HG02588 (cell line): ENCODE results near the gene NTPCR.
"Not testable (repeated sequence)": the region's sequence is repeated elsewhere in the genome, so short reads cannot be mapped to it uniquely, and the experiment has no call there.

Experiments
- ATAC-seq: cut with Tn5 transposase; IDR thresholded peaks from one replicate; pipeline ENCODE4 v1.9.1; 2021; ENCODE audit warnings: mild to moderate bottlenecking, moderate library complexity; ENCODE audit not compliant: unreplicated experiment

The NTPCR gene

DNA sequence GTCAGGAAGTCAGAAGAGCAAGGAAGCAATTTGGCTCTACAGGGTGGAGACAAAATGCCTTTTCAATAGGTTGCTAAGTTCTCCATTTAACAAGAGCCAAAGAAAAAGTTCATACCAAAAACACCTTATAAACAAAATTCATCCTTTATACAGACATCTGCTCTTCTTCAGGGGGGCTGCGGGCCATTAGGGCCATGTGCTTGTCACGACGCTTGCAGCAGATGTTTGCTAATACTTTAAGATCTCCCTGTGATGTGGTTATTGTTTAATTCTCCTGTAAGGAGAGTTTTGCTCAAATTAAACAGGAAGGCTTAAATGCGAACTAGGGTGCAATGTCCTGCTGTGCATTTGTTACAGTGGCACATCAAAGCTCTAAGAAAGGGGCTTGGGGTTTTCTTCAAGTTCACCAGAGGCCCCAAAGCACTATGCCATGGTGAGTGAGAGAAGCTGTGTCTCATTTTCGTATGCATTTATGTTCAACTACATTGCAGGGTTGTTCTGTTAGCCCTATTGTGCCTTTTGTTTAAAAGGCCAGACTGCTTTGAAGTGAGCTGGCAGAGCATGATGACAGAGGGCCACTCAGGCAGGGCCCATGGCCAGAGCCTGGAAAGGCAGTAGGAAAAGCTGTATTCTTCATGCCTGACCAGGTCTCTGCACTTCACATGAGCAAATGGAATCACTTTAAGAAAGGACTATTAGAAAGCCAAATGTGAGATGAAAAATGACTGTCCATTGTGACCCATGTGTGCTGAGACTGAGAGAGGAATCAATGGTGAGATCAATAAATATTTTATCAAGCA lies 24.8 kb upstream of the NTPCR start:
- ATAC-seq = no peak

DNA sequence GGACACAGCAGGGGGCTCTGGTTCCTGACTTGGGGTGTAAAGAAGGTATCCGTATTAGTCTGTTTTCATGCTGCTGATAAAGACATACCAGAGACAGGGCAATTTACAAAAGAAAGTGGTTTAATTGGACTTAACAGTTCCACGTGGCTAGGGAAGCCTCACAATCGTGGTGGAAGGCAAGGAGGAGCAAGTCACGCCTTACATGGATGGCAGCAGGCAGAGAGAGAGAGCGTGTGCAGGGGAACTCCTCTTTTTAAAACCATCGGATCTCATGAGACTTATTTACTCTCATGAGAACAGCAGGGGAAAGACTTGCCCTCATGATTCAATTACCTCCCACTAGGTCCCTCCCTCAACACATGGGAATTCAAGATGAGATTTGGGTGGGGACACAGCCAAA lies 23.2 kb upstream of the NTPCR start:
- not testable (repeated sequence) for ATAC-seq

DNA sequence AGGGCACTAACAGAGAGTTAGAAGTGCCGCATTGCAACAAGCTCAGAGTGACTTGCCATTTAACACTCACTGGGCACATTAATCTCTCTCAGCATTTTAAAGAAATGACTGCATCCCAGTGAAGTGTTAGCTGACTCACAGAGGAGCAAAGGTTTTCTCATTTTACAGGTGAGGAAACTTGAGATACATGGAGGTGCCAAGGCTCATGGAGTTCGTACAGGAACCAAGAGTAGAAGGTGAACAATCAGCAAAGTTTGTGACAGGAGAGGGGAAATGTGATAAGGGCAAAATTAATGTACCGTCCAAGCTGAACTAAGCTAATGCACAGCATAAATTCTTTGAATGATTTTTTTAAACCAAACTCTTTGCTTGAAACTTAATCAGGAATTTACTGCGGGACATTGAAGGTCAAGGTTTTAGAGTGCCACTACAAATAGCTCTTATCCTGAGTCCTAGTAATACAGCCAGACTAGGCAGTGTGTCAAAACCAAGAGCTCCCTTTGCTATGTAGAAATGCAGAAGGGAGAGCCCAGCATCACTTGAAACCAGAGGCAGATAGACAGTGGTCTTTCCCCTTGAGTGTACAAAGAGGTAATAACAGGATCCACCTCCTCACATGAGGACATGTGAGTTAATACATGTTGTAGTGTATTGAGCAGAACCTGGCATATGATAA lies 22.4 kb upstream of the NTPCR start:
- ATAC-seq = no peak

DNA sequence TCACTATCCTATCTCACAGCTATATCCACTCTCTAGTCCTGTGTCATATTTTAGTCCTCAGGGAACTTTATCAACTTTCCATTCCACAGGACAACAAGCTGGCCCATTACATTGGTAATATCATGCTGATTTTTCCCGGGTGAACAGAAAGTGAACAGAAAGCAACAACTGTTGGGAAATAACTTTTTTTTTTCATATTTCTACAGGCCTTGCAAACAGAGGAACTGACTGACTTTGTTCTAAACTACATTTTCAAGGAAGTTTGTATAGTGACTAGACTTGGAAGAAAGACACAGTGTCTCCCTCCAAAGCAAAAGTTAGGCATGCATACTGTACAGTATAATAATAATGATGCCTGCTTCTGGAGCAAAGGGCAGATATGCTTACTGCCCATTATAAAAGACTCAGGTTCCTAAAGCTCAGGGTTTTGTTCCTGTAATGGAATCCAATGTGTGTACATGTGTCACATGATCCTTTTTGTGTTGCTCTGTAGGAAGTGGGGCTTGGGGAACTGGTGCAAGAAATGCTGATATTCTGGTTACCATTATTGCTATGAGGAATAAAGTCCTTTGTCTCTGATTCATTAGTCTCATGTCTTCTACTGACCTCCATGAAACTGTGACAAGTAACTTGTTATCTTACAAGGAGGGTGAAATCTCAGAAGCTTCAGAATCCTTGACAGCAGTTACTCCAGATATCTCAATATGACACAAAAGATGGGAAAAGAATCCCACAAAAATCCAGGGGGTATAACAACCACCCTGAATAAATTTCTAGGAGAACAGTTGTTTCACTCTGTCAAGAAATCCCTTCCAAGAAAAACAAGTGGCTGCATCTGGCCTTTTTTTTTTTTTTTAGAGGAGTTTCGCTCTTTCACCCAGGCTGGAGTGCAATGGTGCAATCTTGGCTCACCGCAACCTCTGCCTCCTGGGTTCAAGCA lies 17.7 kb upstream of the NTPCR start:
- ATAC-seq = no peak

DNA sequence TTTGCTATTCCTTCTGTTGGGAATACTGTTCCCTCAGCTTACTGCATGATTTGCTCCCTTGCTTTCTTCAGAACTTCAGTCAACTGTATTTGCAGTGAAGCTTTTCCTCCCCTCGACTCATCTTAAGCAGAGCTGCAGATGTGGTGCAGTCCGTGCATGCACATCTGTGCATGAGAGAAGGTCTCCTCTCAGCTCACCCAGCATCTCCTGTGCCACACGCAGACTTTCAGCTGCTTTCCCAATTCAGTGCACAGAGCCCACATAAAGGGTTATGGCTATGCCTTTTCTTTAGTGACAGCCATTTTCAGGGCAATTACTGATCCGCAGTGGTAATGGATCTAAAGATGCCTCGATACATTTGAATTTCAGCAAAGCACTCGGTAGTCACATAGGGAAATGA lies 13.5 kb upstream of the NTPCR start:
- no peak for ATAC-seq

DNA sequence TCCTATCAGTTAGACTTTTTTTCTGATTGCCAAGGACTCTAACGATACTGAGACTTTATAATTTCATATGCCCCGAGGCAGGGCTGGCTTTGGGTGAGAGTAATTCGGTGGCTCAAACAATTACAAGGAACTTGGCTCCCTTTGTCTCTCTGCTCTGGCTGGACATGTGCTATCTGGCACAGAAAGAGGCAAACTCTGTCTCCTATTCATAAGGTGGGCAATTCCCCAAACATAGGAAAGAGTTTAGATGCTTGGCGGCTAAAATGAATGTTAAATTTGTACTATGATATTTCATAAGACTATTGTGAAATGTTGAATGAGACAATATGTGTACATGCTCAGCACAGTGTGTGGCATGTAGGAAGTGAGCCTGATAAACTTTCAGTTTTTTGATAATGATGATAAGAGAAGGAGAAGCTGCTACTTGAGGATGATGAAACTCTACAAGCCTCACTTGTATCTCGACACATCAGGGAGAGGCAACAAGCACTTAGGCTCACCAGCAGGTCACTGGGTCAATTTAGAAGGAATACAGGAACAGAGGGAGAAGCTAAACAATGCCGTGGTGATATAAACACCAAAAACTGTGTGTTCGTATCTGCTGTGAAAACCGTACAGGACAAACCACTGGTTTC lies 12.6 kb upstream of the NTPCR start:
- no peak for ATAC-seq

DNA sequence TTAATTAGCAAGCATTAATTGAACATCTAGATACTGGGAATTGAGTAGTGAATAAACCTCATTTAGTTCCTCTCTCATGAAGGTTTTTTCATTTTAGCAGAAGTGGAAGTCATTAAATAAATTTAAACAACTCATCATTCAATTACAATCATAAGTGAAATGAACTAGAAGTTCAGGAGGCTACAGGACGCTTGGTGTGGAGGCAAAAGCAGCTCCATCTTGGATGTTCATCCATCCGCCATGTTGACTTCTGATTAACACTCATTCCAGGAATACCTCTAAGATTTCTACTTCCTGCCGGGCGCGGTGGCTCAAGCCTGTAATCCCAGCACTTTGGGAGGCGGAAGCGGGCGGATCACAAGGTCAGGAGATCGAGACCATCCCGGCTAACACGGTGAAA lies 11.5 kb upstream of the NTPCR start:
- ATAC-seq = no peak

DNA sequence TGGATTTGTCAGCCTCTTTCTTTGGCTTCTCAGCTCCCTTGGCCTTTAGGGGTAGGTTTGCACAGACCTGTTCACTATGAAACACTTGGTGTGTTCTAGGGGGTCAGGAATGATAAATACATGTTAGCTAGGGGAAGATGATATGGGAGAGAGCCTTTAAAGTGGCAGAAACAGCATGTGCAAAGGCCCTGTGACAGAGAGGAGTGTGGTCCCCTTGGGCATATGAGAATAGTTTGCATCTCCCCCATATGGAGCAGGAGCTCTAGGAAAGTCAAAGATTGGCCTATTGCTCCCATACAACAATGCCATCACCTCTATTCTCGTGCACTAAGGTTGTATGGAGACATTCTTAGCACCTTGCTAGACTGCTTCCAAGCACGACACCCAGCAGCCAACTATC lies 10.7 kb upstream of the NTPCR start:
- no peak for ATAC-seq

DNA sequence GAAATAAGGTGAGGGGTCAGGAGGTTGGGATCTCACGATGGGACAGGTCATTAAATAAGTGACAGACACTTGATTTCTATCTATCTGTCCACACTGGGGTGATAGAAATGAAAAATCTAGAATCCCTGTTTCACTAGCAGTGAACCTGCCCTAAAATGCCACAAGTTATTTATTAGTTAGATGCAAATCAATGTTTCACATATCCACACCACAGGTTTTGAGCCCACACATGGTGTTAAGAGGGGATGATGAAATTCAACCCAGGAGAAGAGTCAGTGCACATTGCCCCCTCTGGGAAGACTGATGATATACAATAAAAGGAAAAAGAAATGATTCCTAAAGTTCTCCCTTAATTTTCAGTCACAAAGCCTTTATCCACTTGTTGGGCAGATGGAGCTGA lies 10.1 kb upstream of the NTPCR start:
- ATAC-seq = no peak

DNA sequence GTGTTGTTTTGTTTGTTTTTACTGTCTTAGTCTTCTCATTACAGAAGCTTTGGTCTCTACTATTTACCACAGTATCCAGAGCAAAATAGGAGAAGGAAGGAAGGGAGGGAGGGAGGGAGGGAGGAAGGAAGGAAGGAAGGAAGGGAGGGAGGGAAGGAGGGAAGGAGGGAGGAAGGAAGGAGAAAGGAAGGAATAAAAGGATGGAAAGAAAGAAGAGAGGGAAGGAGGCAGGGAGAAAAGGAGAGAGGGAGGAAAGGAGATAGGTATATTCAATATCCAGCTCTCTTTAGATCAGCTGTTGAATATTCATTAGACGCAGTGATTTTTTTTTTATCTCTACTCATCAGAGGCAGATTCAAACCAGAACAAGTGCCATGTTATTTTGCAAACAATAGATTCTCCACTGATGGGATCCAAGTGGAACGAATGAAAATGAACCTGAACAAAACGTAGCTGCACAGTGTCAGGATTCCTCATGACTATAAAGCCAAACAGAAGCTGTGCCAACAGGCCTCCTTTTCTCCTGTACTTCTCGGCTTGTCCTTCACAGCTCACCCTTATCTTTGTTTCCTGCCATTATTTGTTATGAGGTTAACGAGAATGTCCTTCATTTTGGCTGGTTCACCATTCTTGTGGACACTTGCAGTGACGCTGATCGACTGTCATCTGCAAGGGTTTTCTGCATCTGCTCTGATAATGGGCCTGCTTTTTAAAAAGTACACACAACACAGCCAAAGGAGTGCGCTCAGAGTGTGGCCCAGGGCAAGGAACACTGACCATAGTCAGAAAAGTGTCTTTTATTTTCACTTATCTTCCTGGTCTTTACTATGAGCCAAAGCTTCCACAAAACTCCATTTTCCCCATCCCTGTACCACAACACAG lies 7.8 kb upstream of the NTPCR start:
- no peak for ATAC-seq

DNA sequence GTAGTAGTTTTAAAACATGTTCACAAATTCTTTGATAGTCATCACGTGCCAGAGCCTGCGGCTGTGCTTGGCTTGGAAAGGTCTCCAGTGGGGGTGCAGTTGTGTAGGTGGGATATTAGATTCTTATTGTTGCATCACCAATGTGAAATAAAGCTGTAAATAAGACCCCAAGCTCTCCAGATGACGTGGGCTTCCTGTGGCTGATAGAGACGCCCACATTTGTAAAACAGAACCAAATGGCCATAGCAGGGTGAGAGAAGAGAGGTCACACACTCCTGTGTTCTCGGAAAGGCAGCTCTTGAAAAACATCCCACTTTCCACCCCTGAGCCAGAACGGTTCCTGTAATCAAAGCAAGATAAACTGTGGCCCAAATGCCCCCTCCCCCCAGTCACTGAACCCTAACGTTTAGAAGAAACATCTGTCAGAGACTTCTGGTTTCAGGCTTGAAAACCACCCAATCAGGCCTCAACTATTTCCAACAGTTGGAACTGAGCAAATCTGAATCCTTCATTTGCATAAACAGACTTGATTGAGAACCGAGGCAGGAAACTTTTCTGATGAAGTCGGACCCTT lies 6.6 kb upstream of the NTPCR start:
- no peak for ATAC-seq

DNA sequence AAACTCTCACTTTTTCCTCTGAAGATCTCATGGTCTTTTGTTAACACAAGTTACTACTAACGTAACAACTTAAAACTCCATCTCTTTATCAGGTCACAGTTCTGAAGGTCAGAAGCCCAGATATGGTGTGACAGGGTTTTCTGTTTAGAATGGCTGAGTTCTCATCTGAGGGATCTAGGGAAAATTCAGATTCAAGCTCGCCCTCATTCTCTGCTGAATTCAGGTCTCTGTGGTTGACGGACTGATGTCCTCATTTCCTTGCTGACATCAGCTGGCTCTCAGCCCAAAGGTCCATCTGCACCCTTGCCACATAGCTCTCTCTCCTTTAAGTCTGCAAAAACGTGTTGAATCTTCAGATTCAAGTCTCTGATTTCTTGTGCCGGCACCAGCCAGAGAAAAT lies 6.1 kb upstream of the NTPCR start:
- ATAC-seq = no peak

DNA sequence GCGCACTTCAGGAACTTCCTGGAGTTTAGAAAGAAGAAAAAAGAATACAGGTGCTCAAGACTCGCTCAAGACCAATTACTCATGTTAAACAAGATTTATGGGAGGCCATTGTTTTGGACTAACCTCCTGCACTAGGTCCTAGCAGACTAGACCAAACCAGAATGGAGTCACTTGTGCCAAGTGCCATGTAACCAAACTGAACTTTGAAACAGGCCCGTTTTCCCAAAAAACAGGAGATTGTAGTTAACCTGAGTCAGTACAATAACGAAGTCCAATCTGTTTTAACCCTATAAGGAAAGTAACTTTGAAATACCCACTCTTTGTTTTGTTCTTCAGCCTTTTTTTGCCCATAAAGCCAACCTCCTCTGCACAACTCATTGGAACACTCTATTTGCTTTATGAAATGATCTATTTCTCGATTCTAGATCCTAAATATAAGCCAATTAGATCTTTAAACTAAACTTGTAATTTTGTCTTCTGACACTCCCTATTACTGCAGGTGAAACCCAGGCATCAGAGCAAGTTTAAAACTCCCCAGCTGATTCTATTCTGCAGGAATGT lies 695 bp upstream of the NTPCR start:
- ATAC-seq = no peak

DNA sequence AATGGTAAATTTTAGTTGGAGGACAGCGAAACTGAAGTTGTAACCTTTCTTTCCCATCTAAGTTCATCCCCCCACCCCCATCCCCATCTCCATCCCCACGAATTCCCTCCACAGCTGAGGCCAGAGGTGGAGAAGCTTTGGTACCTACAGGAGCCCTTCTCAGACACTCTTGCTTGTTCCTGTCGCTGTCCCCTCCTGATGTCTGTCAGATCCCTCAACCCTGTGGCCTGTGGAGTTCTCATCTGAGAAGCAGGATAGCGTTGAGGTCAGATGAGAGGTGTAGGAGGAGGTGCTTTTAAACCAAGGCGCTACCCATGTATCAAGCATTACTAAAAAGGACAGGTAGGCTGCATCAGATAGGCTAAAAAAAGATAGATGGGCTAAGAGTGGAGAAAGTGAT lies 769 bp downstream of the NTPCR start:
- ATAC-seq = no peak

DNA sequence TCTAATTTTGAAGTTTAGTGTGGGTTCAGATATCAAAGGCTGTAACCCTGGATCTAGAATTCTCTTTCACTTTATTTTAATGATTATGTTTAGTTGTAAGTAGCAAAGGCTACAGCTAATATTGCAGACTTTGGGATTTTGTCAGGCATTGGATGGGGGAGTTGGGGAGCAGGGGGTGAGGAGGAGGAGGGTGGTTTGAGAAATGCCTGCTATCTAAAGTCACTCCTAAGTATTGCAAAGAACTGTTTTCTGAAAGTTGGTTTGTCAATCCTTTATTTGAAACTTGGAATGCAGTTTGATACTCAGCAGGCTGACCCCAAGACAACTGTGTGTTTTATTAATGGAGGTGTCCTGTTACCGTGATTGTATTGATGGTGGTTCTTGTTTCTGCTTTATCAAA lies 1.2 kb downstream of the NTPCR start:
- ATAC-seq = no peak

DNA sequence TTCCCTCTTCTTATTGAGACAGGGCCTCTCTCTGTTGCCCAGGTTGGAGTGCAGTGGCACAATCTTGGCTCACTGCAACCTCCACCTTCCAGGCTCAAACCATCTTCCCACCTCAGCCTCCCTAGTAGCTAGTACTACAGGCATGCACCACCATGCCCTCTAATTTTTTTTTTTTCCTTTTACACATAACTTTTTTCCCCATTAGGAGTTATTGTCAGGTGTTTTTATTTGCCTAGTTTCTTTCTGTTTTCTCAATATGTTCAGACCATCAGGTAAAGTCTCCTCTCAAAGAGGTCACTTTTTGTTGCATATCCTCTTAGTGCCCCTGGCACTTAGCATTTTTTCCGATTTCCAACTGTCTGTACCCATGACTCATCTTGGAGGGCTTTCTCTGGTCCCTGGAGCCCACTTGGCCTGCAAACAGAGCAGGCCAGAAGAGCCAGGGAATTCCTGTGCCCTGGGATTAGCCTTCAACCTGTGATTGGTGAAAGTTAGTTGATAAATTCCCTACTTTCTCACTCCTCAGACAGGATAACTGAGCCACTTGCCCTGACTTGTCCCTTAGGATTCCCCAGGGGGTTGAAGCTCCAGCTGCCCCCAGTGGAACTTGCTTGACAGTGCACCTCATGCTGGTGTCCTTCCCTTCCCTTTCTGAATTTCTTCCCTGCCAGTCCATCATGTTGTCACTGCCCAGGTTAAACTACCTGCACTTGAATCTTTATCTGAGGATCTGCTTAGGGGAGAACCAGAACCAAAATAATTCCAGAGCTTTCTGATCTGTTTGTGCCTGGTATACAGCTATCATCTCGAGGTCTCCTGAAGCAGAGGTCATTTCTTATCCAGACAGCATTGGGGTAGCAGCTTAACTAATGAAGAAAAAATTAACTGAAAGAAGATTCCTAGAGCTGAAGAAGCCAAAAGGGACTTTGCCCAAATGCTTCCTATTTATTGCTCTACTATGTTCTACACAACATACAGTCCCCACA lies 2.4 kb downstream of the NTPCR start:
- ATAC-seq = peak; percentile 51

DNA sequence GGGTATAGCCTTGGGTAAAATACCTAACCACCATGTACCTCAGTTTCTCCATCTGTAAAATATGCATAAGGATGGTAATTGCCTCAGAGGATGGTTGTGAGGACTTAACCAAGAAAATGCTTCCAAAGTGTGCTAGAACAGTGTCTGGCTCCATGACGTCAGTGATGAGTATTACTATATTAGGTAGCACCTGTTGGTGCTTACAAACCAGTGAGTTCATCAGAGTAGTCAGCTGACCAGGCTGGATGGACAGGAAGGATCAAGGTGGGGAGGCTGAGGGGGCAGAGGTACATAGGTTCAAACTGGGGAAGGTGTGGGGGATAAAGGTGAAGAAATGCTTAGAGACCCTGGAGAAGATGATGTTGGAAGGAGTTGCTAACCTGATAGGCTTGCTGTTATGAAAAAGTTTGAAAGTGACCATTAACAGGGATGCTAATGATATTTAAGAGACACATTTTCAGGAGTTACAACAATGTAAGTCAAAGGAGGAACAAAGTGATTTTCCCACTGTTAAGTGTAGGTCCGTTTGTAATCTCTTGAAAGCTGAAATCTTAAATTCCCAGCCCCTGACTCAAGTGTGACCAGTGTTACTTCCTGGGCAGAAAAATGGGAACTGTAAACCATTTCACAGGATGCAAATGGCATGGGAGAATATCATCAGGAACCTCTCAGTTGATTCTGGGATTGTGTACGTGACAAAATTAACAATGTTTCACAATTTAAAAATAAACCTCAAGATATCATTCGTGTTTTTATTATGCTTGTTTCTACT lies 4.4 kb downstream of the NTPCR start:
- no peak for ATAC-seq

DNA sequence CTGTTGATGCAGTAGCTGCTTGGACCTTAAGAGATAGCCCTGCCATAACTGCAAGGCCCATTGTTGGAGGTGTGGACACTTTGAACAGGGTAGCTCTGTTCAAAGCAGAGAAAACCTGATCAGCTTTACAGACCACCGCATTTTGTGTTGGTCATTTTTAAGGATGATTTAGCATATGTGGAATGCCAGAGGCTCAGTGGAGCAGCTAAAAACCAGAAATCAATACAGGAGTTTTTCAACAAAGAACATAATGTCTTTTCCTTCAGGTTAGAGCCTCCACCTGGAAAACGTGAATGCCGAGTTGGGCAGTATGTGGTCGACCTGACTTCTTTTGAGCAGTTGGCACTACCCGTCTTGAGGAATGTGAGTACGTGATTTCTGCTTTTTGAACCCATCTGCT lies 5.7 kb downstream of the NTPCR start:
- no peak for ATAC-seq
